Right lobe of liver (tissue), 6 donors: ENCODE measurements around the gene YTHDF1. TPM values are rescaled to one million over a fixed set of nuclear protein-coding genes. Genes with fewer than 3 reads are reported as not detected.

Experiments used
- ATAC-seq, 4 donors: fragments of 200-7000 bp; cut with Tn5 transposase; one replicate each; pipeline ENCODE4 v1.9.1; 2020; ENCODE audit warnings: mild to moderate bottlenecking in 4 of 4, moderate library complexity in 4 of 4
- DNase-seq, 3 donors: peaks; one replicate each; pipeline ENCODE4 v3.0.0-alpha.2; 2020
- H3K27ac ChIP-seq, 3 donors: fragments of 200-600 bp; one replicate each; pipeline ENCODE4 v1.8.0; 2022
- H3K27me3 ChIP-seq, 2 donors: fragments of 200-600 bp; one replicate each; pipeline ENCODE4 v1.8.0; 2022
- H3K36me3 ChIP-seq, 4 donors: fragments of 200-600 bp; sonication (generic) in 1 of 4; one replicate each; pipeline versions ENCODE4 v1.5.1 to v1.8.0; 2017 to 2022; ENCODE audit warnings: control low read depth in 1 of 4
- H3K4me1 ChIP-seq, 4 donors: fragments of 200-600 bp; sonication (generic) in 1 of 4; one replicate each; pipeline versions ENCODE4 v1.5.1 to v1.8.0; 2017 to 2022; ENCODE audit warnings: control low read depth in 1 of 4
- H3K4me3 ChIP-seq, 3 donors: fragments of 200-600 bp; one replicate each; pipeline ENCODE4 v1.8.0; 2022
- H3K9me3 ChIP-seq, 4 donors: fragments of 200-600 bp; sonication (generic) in 1 of 4; one replicate each; pipeline versions ENCODE4 v1.5.1 to v1.8.0; 2017 to 2022; ENCODE audit warnings: control low read depth in 1 of 4
- POLR2A ChIP-seq: fragments of 450-650 bp; IDR thresholded peaks from one replicate; pipeline ENCODE4 v1.6.1; 2017; ENCODE audit warnings: antibody characterized with exemption, mild to moderate bottlenecking
- WGBS: methylation state at CpG from one replicate; pipeline ENCODE4 v1.1.6; 2018; ENCODE audit warnings: low coverage, low lambda C conversion rate; ENCODE audit not compliant: insufficient coverage; ENCODE audit errors: missing lambda C conversion rate; 5-methylcytosine and 5-hydroxymethylcytosine counted together
- intact Hi-C, 2 donors: fragments of 100-400 bp; cut with DNase I; formaldehyde crosslinking; loops; one replicate each; pipeline versions ENCODE4 v1.11.2 to v1.14.1; 2022
- total RNA-seq, 6 experiments: library from RNA; depleted of rRNA in 2 of 6; stranded (reverse); fragments of >200 nt in 2 of 6; fragmentation: NEBNext Ultra II Directional in 3 of 6; extraction: Animal tissue kit (Norgen Biotek cat#: 25700) in 3 of 6; gene quantifications; one replicate each; pipeline versions ENCODE4 v1.1.0 to v1.2.4, GENCODE V29; 2016 to 2023
- TF ChIP-seq, protein P1 (sequence below), 4 donors: fragments of 200-600 bp in 3 of 4; fragments of 450-650 bp in 1 of 4; IDR thresholded peaks; one replicate each; pipeline versions ENCODE4 v1.5.1 to v1.8.0; 2016 to 2022; ENCODE audit warnings: antibody characterized with exemption in 4 of 4, mild to moderate bottlenecking in 2 of 4
- donor health status: DM: no; HTN: yes; CAD: no.
- donor health status: DM: no; HTN: no; CAD: no.
- donor health status: DM: no; HTN: no; CAD: no.
- donor health status: DM: no; HTN: yes; CAD: no.
- donor health status: DM: no; HTN: yes; CAD: no.

YTHDF1 gene
- total RNA-seq, 6 experiments from 2014 or later = 16.4 to 23.6 (median 21.1) TPM

DNA sequence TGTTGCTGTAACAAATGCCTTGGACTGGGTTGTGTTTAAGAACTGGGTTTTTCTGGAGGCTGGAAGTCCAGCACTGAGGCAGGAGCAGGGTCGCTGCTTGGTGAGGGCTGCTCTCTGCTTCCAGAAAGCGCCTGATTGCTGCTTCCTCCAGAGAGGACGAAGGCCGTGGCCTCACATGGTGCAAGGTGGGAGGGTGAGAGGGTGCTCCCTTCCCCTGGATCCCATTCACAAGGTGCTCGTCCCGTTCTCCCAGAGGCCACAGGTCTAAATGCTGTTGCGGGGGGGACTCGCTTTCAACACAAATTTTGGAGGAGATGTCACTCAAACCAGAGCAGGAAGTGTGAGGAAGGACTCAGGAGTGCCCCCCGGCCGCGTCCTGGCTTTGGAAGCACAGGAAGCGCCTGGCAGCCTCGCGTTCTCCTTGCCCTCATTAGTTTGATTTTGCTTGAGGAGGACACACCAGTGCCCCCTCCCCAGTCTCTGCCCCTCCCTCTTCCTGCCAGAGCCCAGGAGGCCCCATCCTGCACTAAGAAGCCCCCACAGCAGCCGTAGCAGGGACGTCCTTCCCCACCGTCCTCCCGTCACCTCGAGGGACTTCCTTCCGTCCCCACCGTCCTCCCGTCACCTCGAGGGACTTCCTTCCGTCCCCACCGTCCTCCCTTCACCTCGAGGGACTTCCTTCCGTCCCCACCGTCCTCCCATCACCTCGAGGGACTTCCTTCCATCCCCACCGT lies 46.0 kb upstream of the YTHDF1 start:
- Histone ChIP-seq H3K27ac (no peak overlapping the region), H3K9me3 (no peaks in the 10 kb centered on the region), H3K27me3 (no peaks in the 10 kb centered on the region), H3K36me3 (no peaks in the 10 kb centered on the region), H3K4me3 (no peak overlapping the region), H3K4me1 (no peaks in the 10 kb centered on the region)
- no peak for ATAC-seq
- WGBS = 22% methylated on average over 20 of the region's 30 CpGs
- TF ChIP-seq, protein P1, sequence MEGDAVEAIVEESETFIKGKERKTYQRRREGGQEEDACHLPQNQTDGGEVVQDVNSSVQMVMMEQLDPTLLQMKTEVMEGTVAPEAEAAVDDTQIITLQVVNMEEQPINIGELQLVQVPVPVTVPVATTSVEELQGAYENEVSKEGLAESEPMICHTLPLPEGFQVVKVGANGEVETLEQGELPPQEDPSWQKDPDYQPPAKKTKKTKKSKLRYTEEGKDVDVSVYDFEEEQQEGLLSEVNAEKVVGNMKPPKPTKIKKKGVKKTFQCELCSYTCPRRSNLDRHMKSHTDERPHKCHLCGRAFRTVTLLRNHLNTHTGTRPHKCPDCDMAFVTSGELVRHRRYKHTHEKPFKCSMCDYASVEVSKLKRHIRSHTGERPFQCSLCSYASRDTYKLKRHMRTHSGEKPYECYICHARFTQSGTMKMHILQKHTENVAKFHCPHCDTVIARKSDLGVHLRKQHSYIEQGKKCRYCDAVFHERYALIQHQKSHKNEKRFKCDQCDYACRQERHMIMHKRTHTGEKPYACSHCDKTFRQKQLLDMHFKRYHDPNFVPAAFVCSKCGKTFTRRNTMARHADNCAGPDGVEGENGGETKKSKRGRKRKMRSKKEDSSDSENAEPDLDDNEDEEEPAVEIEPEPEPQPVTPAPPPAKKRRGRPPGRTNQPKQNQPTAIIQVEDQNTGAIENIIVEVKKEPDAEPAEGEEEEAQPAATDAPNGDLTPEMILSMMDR (IDR thresholded peaks at IDR 0.05) = no peak
- TF ChIP-seq POLR2A = no peak
- intact Hi-C loops = no loop called here
- DNase-seq = no peak

DNA sequence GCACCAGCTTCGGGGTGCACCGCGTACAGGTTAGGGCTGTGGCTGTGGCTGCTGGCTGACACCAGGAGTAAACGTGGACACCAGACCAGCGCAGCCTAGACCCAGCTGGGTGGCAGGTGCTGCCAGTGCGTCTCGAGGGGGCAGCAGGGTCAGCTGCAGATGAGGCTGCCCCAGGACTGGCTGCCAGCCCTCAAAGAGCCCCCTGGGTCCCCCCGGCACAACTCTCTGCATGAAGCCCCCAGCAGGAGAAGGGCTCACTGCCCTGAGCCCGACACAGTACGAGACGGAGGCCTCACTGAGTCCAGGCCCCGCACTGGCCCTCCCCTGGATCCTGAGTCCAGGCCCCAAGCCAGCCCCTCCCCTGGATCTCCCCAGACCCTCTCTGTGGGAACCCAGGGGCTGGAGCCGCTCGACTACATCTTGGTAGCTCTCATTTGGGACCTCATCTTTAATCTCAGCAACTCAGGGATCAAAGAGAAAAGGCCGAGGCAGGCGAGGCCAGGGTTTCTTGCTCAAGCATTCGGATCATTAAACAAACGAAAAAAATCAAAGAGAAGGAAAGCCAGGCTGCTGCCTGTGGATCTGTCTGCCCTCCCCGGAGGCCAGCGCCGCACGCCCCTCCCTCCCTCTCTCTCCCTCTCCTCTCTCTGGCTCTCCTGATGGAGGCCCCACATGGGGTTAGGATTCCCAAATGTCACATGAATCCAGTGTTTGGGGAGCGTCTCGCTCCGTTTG lies 45.3 kb upstream of the YTHDF1 start:
- no peak for TF ChIP-seq POLR2A
- TF ChIP-seq, protein P1 (IDR thresholded peaks at IDR 0.05) = no peak
- no peak for DNase-seq
- intact Hi-C loops = no loop called here
- Histone ChIP-seq H3K36me3 (no peaks in the 10 kb centered on the region), H3K4me3 (no peak overlapping the region), H3K9me3 (no peaks in the 10 kb centered on the region), H3K27ac (no peak overlapping the region), H3K27me3 (no peaks in the 10 kb centered on the region), H3K4me1 (no peaks in the 10 kb centered on the region)
- ATAC-seq = no peak
- WGBS = 28% methylated on average over 13 of the region's 25 CpGs

DNA sequence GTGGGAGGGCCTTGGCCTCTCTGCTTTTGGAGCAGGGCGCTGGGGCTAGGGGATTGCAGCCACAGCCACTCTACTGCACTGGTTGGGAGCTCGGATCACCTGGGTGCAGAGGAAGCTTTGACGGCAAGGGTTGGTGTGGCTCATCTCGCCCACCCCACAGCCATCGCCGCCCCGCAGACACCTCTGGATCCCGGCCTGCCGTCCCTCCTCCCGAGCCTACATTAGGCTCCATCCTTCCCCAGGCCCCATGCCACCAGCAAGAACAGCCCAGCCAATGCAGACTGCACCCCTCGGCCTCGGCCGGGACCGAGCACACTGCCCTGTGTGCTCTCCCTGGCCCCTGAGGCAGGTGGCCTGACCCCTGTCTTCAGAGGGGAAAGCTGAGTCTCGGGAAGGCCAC lies 44.6 kb upstream of the YTHDF1 start:
- H3K4me3 ChIP-seq = no peak overlapping the region
- 48% methylated on average over 4 of the region's 15 CpGs for WGBS

DNA sequence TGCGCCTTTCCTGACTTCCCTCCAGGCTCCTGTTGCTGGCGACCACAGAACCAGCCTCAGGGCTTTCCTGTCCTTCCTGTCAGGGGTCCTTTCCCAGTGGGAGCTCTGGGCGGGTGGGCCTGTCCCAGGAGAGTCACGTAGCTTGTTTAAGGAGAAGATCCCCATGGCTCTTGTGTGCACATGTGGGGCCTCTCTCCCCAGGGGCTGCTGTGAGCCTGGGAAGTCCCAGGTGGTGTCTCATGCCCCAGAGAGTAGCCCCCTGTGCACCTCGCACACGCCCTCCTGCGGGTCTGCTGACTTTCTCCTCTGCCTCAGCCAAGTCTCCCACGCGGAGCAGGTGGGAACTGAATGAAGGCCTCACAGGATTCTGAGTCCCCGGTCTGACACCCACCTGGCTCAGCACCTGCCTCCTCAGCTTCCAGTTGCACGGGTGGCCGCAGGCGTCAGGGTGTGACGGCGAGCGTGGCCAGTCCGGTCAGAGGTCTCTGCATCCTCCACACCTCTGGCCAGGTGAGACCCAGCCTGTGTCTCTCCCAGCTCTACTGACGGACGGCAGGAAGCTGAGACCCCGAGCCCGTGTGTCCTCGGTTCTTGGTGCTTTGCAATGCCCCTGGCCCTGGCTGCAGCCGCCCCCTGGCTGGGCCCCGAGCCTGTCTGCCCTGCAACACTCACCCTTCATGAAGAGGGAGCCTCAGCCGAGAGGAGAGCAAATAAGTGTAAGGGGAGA lies 44.0 kb upstream of the YTHDF1 start:
- TF ChIP-seq, protein P1 (IDR thresholded peaks at IDR 0.05) = no peak
- TF ChIP-seq POLR2A = no peak
- no peak for ATAC-seq
- intact Hi-C loops = no loop called here
- Histone ChIP-seq H3K27me3 (peaks cover 0 to 5% of the 10 kb centered on the region in 2 donors), H3K4me3 (no peak overlapping the region), H3K36me3 (no peaks in the 10 kb centered on the region), H3K4me1 (no peaks in the 10 kb centered on the region), H3K9me3 (no peaks in the 10 kb centered on the region), H3K27ac (no peak overlapping the region)
- DNase-seq = no peak
- 0% methylated on average over 1 of the region's 25 CpGs for WGBS

More for the DNA sequence above, 44.6 kb upstream of the YTHDF1 start:
- DNase-seq = no peak
- Histone ChIP-seq H3K36me3 (no peaks in the 10 kb centered on the region), H3K4me1 (no peaks in the 10 kb centered on the region), H3K27ac (no peak overlapping the region), H3K27me3 (no peaks in the 10 kb centered on the region), H3K9me3 (no peaks in the 10 kb centered on the region)
- no peak for TF ChIP-seq POLR2A
- TF ChIP-seq, protein P1 (IDR thresholded peaks at IDR 0.05) = no peak
- intact Hi-C loops = no loop called here
- ATAC-seq = no peak
